Measurements from ENCODE around the gene CLCN3. TPM values are rescaled to one million over a fixed set of nuclear protein-coding genes. Genes with fewer than 3 reads are reported as not detected.

CLCN3 gene
- total and polyA plus RNA-seq, 2 of the 13 experiments (the other 11 are each of a cell fraction or from before 2014, with no cell fraction given), result 13.6 to 23.7 TPM

DNA sequence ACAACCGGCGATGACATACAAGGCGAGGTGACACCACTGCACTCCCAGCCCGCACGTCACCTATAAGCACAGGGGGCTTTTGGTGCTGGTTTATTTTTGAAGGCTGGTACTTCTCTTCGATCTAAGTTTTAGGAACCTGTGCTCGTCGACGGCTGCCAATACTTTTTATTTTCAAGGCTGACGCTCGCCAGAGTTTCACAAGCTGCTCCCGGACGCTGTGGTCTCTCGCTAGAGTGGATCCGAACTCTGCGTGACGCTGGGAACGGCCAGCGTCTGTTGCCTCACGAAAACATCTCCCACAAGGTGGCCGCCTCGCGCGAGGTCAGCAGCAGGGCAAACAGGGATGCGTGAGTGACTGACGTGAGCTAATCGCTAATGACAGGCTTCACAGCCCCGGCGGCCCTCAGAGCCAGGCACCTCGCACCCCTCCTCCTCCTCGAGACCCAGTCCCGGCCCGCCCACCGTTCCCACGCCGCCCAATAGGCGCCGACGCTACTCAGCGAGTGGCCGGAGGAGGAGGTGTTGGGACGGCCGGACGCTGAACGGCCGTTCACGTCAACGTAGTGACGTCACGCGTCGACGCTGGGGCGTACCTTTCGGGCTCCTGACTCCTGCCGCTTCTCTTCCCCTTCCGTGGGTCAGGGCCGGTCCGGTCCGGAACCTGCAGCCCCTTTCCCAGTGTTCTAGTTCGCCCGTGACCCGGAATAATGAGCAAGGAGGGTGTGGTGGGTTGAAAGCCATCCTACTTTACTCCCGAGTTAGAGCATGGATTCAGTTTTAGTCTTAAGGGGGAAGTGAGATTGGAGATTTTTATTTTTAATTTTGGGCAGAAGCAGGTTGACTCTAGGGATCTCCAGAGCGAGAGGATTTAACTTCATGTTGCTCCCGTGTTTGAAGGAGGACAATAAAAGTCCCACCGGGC is at the start of gene CLCN3 (continued):
- no peak for TF ChIP-seq ZNF260 (CRISPR knock-in tag; IDR thresholded peaks at IDR 0.05; ENCODE audit: borderline replicate concordance, low read depth)
- TF ChIP-seq HNF4G (IDR thresholded peaks at IDR 0.05; ENCODE audit: borderline replicate concordance, low read depth, low read length), result no peak
- no peak for TF ChIP-seq HNF4G (CRISPR knock-in tag; IDR thresholded peaks at IDR 0.05; ENCODE audit: borderline replicate concordance, low read depth)
- TF ChIP-seq ZNF737 (CRISPR knock-in tag; IDR thresholded peaks at IDR 0.05; ENCODE audit: borderline replicate concordance), result no peak
- no peak for TF ChIP-seq EP300 (IDR thresholded peaks at IDR 0.05; ENCODE audit: low read depth in 2 of 2, low read length in 2 of 2)
- 0 out of 2 replicates have a peak, but pooled peaks have one; percentile 29 for TF ChIP-seq EP300 (CRISPR knock-in tag; IDR thresholded peaks at IDR 0.05; ENCODE audit: borderline replicate concordance)
- peak; percentile 47 for TF ChIP-seq RXRB (CRISPR knock-in tag; IDR thresholded peaks at IDR 0.05; ENCODE audit: borderline replicate concordance)
- TF ChIP-seq ZNF335 (CRISPR knock-in tag; IDR thresholded peaks at IDR 0.05), result peak; percentile 60; the same call in 1 of the 2 replicates
- TF ChIP-seq RBFOX2 (IDR thresholded peaks at IDR 0.05; ENCODE audit: low read depth, low read length), result peak; percentile 82
- no peak for TF ChIP-seq ZNF432 (CRISPR knock-in tag; IDR thresholded peaks at IDR 0.05; ENCODE audit: borderline replicate concordance)
- TF ChIP-seq, protein P1, sequence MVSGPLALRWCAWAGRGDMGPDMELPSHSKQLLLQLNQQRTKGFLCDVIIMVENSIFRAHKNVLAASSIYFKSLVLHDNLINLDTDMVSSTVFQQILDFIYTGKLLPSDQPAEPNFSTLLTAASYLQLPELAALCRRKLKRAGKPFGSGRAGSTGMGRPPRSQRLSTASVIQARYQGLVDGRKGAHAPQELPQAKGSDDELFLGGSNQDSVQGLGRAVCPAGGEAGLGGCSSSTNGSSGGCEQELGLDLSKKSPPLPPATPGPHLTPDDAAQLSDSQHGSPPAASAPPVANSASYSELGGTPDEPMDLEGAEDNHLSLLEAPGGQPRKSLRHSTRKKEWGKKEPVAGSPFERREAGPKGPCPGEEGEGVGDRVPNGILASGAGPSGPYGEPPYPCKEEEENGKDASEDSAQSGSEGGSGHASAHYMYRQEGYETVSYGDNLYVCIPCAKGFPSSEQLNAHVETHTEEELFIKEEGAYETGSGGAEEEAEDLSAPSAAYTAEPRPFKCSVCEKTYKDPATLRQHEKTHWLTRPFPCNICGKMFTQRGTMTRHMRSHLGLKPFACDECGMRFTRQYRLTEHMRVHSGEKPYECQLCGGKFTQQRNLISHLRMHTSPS (CRISPR knock-in tag; IDR thresholded peaks at IDR 0.05; ENCODE audit: low read depth), result no peak
- peak; percentile 77 for TF ChIP-seq ZSCAN25 (CRISPR knock-in tag; IDR thresholded peaks at IDR 0.05)
- TF ChIP-seq, protein P2, sequence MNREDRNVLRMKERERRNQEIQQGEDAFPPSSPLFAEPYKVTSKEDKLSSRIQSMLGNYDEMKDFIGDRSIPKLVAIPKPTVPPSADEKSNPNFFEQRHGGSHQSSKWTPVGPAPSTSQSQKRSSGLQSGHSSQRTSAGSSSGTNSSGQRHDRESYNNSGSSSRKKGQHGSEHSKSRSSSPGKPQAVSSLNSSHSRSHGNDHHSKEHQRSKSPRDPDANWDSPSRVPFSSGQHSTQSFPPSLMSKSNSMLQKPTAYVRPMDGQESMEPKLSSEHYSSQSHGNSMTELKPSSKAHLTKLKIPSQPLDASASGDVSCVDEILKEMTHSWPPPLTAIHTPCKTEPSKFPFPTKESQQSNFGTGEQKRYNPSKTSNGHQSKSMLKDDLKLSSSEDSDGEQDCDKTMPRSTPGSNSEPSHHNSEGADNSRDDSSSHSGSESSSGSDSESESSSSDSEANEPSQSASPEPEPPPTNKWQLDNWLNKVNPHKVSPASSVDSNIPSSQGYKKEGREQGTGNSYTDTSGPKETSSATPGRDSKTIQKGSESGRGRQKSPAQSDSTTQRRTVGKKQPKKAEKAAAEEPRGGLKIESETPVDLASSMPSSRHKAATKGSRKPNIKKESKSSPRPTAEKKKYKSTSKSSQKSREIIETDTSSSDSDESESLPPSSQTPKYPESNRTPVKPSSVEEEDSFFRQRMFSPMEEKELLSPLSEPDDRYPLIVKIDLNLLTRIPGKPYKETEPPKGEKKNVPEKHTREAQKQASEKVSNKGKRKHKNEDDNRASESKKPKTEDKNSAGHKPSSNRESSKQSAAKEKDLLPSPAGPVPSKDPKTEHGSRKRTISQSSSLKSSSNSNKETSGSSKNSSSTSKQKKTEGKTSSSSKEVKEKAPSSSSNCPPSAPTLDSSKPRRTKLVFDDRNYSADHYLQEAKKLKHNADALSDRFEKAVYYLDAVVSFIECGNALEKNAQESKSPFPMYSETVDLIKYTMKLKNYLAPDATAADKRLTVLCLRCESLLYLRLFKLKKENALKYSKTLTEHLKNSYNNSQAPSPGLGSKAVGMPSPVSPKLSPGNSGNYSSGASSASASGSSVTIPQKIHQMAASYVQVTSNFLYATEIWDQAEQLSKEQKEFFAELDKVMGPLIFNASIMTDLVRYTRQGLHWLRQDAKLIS (CRISPR knock-in tag; IDR thresholded peaks at IDR 0.05), result 0 out of 2 replicates have a peak, but pooled peaks have one; percentile 31
- no peak for TF ChIP-seq KAT2B (IDR thresholded peaks at IDR 0.05; ENCODE audit: borderline replicate concordance, low read depth, low read length)
- TF ChIP-seq FLYWCH1 (CRISPR knock-in tag; IDR thresholded peaks at IDR 0.05), result no peak
- TF ChIP-seq RARG (CRISPR knock-in tag; IDR thresholded peaks at IDR 0.05; ENCODE audit: low read depth), result no peak
- no peak for TF ChIP-seq TAF15 (IDR thresholded peaks at IDR 0.05; ENCODE audit: low read depth, low read length, poor library complexity, severe bottlenecking)
- TF ChIP-seq, protein P3, sequence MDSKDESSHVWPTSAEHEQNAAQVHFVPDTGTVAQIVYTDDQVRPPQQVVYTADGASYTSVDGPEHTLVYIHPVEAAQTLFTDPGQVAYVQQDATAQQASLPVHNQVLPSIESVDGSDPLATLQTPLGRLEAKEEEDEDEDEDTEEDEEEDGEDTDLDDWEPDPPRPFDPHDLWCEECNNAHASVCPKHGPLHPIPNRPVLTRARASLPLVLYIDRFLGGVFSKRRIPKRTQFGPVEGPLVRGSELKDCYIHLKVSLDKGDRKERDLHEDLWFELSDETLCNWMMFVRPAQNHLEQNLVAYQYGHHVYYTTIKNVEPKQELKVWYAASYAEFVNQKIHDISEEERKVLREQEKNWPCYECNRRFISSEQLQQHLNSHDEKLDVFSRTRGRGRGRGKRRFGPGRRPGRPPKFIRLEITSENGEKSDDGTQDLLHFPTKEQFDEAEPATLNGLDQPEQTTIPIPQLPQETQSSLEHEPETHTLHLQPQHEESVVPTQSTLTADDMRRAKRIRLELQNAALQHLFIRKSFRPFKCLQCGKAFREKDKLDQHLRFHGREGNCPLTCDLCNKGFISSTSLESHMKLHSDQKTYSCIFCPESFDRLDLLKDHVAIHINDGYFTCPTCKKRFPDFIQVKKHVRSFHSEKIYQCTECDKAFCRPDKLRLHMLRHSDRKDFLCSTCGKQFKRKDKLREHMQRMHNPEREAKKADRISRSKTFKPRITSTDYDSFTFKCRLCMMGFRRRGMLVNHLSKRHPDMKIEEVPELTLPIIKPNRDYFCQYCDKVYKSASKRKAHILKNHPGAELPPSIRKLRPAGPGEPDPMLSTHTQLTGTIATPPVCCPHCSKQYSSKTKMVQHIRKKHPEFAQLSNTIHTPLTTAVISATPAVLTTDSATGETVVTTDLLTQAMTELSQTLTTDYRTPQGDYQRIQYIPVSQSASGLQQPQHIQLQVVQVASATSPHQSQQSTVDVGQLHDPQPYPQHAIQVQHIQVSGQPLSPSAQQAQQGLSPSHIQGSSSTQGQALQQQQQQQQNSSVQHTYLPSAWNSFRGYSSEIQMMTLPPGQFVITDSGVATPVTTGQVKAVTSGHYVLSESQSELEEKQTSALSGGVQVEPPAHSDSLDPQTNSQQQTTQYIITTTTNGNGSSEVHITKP (CRISPR knock-in tag; IDR thresholded peaks at IDR 0.05; ENCODE audit: low read depth), result no peak
- TF ChIP-seq MIER2 (CRISPR knock-in tag; IDR thresholded peaks at IDR 0.05), result peak; percentile 52; the same call in 1 of the 2 replicates

Measured in HepG2 (cell line).